ENCODE results near the gene TRAF5. TPM values are rescaled to one million over a fixed set of nuclear protein-coding genes. Genes with fewer than 3 reads are reported as not detected.

The TRAF5 gene
- total and polyA plus RNA-seq, 12 donors, result 1.0 to 16.7 (median 7.4) TPM

GRCh38 chr1:211327346-211327921 is 801 bp downstream of the TRAF5 start:
- Histone ChIP-seq H3K27me3 (no peaks in the 10 kb centered on the region), H3K4me3 (peak overlapping the region; percentile 10 to 95 (median 46)), H3K36me3 (replicated peaks in 1 of 2) (no peaks in the 10 kb centered on the region), H3K9me3 (replicated peaks in 1 of 3) (no peaks in the 10 kb centered on the region), H3K4me1 (replicated peaks in 1 of 2) (peaks cover 14 to 29% of the 10 kb centered on the region in 2 donors), H3K27ac (peak overlapping the region in 3 of 5 donors; percentile 70 to 84 (median 74))
- DNase-seq, result peak in 6 of 7 donors; percentile 39 to 64 (median 48)
- WGBS, 4 donors, result 4 to 7% (median 7%) methylated on average over 10 to 16 of the region's 16 CpGs
- TF ChIP-seq CTCF (IDR thresholded peaks at IDR 0.05) (no peak), POLR2A (IDR thresholded peaks at IDR 0.05) (no peak)
- intact Hi-C loops (cut with DNase I), result loop anchor here (10.0 kb wide), 2 partner anchors 57 to 187 kb away; no protein-coding TSS in a partner anchor

GRCh38 chr1:211328084-211328694 is 1.6 kb downstream of the TRAF5 start:
- no peak overlapping the region for H3K27ac ChIP-seq
- no peaks in the 10 kb centered on the region for H3K9me3 ChIP-seq (replicated peaks in 1 of 3)
- TF ChIP-seq POLR2A (IDR thresholded peaks at IDR 0.05) (no peak), CTCF (IDR thresholded peaks at IDR 0.05) (no peak)
- H3K4me1 ChIP-seq (replicated peaks in 1 of 2), result peaks cover 14 to 34% of the 10 kb centered on the region in 2 donors
- intact Hi-C loops (cut with DNase I), result loop anchor here (10.0 kb wide), 2 partner anchors 57 to 187 kb away; no protein-coding TSS in a partner anchor
- WGBS, 4 donors, result 91 to 98% (median 95%) methylated on average over 10 to 11 of the region's 11 CpGs
- no peak overlapping the region for H3K4me3 ChIP-seq
- no peaks in the 10 kb centered on the region for H3K27me3 ChIP-seq
- no peak for DNase-seq
- H3K36me3 ChIP-seq (replicated peaks in 1 of 2), result no peaks in the 10 kb centered on the region

GRCh38 chr1:211328866-211329475 is 2.3 kb downstream of the TRAF5 start:
- Histone ChIP-seq H3K27ac (peak overlapping the region in 1 of 5 donors; percentile 4), H3K36me3 (replicated peaks in 1 of 2) (no peaks in the 10 kb centered on the region), H3K4me1 (replicated peaks in 1 of 2) (peaks cover 14 to 34% of the 10 kb centered on the region in 2 donors), H3K27me3 (no peaks in the 10 kb centered on the region), H3K9me3 (replicated peaks in 1 of 3) (no peaks in the 10 kb centered on the region), H3K4me3 (no peak overlapping the region)
- intact Hi-C loops (cut with DNase I), result loop anchor here (10.0 kb wide), 2 partner anchors 56 to 186 kb away; no protein-coding TSS in a partner anchor
- no peak for DNase-seq
- WGBS, 4 donors, result 89 to 96% (median 96%) methylated on average over 5 to 6 of the region's 6 CpGs
- TF ChIP-seq POLR2A (IDR thresholded peaks at IDR 0.05), result no peak
- TF ChIP-seq CTCF (IDR thresholded peaks at IDR 0.05), result no peak

GRCh38 chr1:211329764-211330201 is 3.1 kb downstream of the TRAF5 start:
- Histone ChIP-seq H3K4me3 (no peak overlapping the region), H3K27ac (peak overlapping the region in 1 of 5 donors; percentile 4)

More at GRCh38 chr1:211329764-211330201, 3.1 kb downstream of the TRAF5 start:
- intact Hi-C loops (cut with DNase I), result loop anchor here (10.0 kb wide), 2 partner anchors 55 to 185 kb away; no protein-coding TSS in a partner anchor
- WGBS, 4 donors, result 47 to 53% (median 49%) methylated on average over 4 of the region's 4 CpGs
- no peaks in the 10 kb centered on the region for H3K36me3 ChIP-seq (replicated peaks in 1 of 2)
- H3K4me1 ChIP-seq (replicated peaks in 1 of 2), result peaks cover 14 to 34% of the 10 kb centered on the region in 2 donors
- H3K27me3 ChIP-seq, result no peaks in the 10 kb centered on the region
- H3K9me3 ChIP-seq (replicated peaks in 1 of 3), result no peaks in the 10 kb centered on the region
- peak in 5 of 7 donors; percentile 21 to 47 (median 35) for DNase-seq
- TF ChIP-seq CTCF (IDR thresholded peaks at IDR 0.05) (no peak), POLR2A (IDR thresholded peaks at IDR 0.05) (no peak)

All from adrenal gland (tissue), 12 donors.